Tibial artery (tissue), 4 donors: ENCODE data around the gene SMIM33.

Experiments
- DNase-seq, 2 donors: peaks; one replicate each; pipeline ENCODE4 v3.0.0-alpha.2; 2019
- H3K27ac ChIP-seq, 2 donors: fragments of 200-600 bp; sonication (generic) in 1 of 2; 1 replicate in 1 of 2; 2 replicates in 1 of 2; pipeline ENCODE4 v1.5.1; 2018 to 2019; ENCODE audit warnings: mild to moderate bottlenecking in 1 of 2
- H3K27me3 ChIP-seq, 2 donors: fragments of 200-600 bp; sonication (generic) in 1 of 2; one replicate each; pipeline versions ENCODE4 v1.5.1 to v1.6.0; 2016 to 2019
- H3K36me3 ChIP-seq, 3 donors: fragments of 200-600 bp; sonication (generic) in 2 of 3; one replicate each; pipeline ENCODE4 v1.5.1; 2016 to 2019; ENCODE audit warnings: mild to moderate bottlenecking in 2 of 3
- H3K4me1 ChIP-seq, 4 donors: fragments of 200-600 bp; sonication (generic) in 2 of 4; 1 replicate in 3 of 4; 2 replicates in 1 of 4; pipeline ENCODE4 v1.5.1; 2016 to 2019
- H3K4me3 ChIP-seq, 2 donors: fragments of 200-600 bp; sonication (generic) in 1 of 2; 1 replicate in 1 of 2; 2 replicates in 1 of 2; pipeline ENCODE4 v1.5.1; 2018 to 2019; ENCODE audit warnings: mild to moderate bottlenecking in 2 of 2
- H3K9me3 ChIP-seq, 3 donors: fragments of 200-600 bp; sonication (generic) in 1 of 3; one replicate each; pipeline ENCODE4 v1.5.1; 2016 to 2019
- CTCF ChIP-seq, 2 experiments: fragments of 200-600 bp in 1 of 2; fragments of 450-650 bp in 1 of 2; IDR thresholded peaks; one replicate each; pipeline ENCODE4 v1.5.1; 2017 to 2019; ENCODE audit warnings: antibody characterized with exemption in 2 of 2, mild to moderate bottlenecking in 1 of 2, moderate library complexity in 1 of 2
- intact Hi-C: fragments of 100-400 bp; cut with DNase I; formaldehyde crosslinking; loops from one replicate; pipeline ENCODE4 v1.15.0; 2023; ENCODE audit warnings: low total_unique reads

SMIM33 gene

GRCh38 chr5:139458580-139459407, 12.0 kb upstream of the SMIM33 start:
- no peak overlapping the region for H3K4me3 ChIP-seq
- intact Hi-C loops = no loop called here
- no peaks in the 10 kb centered on the region for H3K4me1 ChIP-seq
- H3K36me3 ChIP-seq = no peaks in the 10 kb centered on the region
- no peak overlapping the region for H3K27ac ChIP-seq
- no peaks in the 10 kb centered on the region for H3K27me3 ChIP-seq
- no peak for TF ChIP-seq CTCF (IDR thresholded peaks at IDR 0.05)
- no peaks in the 10 kb centered on the region for H3K9me3 ChIP-seq
- DNase-seq = no peak

GRCh38 chr5:139459451-139459934, 11.3 kb upstream of the SMIM33 start:
- H3K9me3 ChIP-seq = no peaks in the 10 kb centered on the region
- no peak for DNase-seq
- no peaks in the 10 kb centered on the region for H3K4me1 ChIP-seq
- TF ChIP-seq CTCF (IDR thresholded peaks at IDR 0.05) = no peak
- intact Hi-C loops = no loop called here
- H3K36me3 ChIP-seq = no peaks in the 10 kb centered on the region
- H3K27me3 ChIP-seq = no peaks in the 10 kb centered on the region
- H3K4me3 ChIP-seq = no peak overlapping the region
- H3K27ac ChIP-seq = no peak overlapping the region

- H3K27me3 ChIP-seq = no peaks in the 10 kb centered on the region
- H3K4me1 ChIP-seq = no peaks in the 10 kb centered on the region
- no peak for TF ChIP-seq CTCF (IDR thresholded peaks at IDR 0.05)
- H3K9me3 ChIP-seq = no peaks in the 10 kb centered on the region
- intact Hi-C loops = no loop called here
- no peak overlapping the region for H3K4me3 ChIP-seq
- H3K36me3 ChIP-seq = no peaks in the 10 kb centered on the region
- no peak overlapping the region for H3K27ac ChIP-seq
- DNase-seq = no peak
Measured at GRCh38 chr5:139460455-139460854, 10.3 kb upstream of the SMIM33 start.

- intact Hi-C loops = no loop called here
- no peaks in the 10 kb centered on the region for H3K9me3 ChIP-seq
- H3K27ac ChIP-seq = no peak overlapping the region
- no peak for TF ChIP-seq CTCF (IDR thresholded peaks at IDR 0.05)
- no peak for DNase-seq
- H3K4me1 ChIP-seq = no peaks in the 10 kb centered on the region
- no peaks in the 10 kb centered on the region for H3K27me3 ChIP-seq
- H3K4me3 ChIP-seq = peak overlapping the region in 1 of 2 donors; percentile 10
- no peaks in the 10 kb centered on the region for H3K36me3 ChIP-seq
Measured at GRCh38 chr5:139461176-139461575, 9.6 kb upstream of the SMIM33 start.

GRCh38 chr5:139461698-139462097, 9.1 kb upstream of the SMIM33 start:
- H3K4me3 ChIP-seq = peak overlapping the region; percentile 10 to 16
- H3K27me3 ChIP-seq = no peaks in the 10 kb centered on the region
- H3K36me3 ChIP-seq = no peaks in the 10 kb centered on the region
- H3K4me1 ChIP-seq = no peaks in the 10 kb centered on the region
- H3K9me3 ChIP-seq = no peaks in the 10 kb centered on the region
- no peak overlapping the region for H3K27ac ChIP-seq
- intact Hi-C loops = no loop called here
- no peak for DNase-seq
- no peak for TF ChIP-seq CTCF (IDR thresholded peaks at IDR 0.05)
